Adrenal gland (tissue), 12 donors: ENCODE data around the gene DCUN1D2. TPM values are rescaled to one million over a fixed set of nuclear protein-coding genes. Genes with fewer than 3 reads are reported as not detected.

ENCODE experiments used
- DNase-seq, 7 donors: peaks; one replicate each; pipeline ENCODE4 v3.0.0-alpha.2; 2019 to 2020
- H3K27ac ChIP-seq, 5 donors: fragments of 200-600 bp; sonication (generic) in 4 of 5; 1 replicate in 3 of 5; 2 replicates in 2 of 5; pipeline versions ENCODE4 v1.5.1 to v1.8.0; 2016 to 2020; ENCODE audit warnings: mild to moderate bottlenecking in 1 of 5
- H3K27me3 ChIP-seq: fragments of 200-600 bp; 2 replicates; pipeline ENCODE4 v1.8.0; 2021
- H3K36me3 ChIP-seq, 2 donors: fragments of 200-600 bp; replicated peaks in 1 of 2; 1 replicate in 1 of 2; 2 replicates in 1 of 2; pipeline versions ENCODE4 v1.5.1 to v1.8.0; 2018 to 2022
- H3K4me1 ChIP-seq, 2 donors: fragments of 200-600 bp; replicated peaks in 1 of 2; 1 replicate in 1 of 2; 2 replicates in 1 of 2; pipeline versions ENCODE4 v1.5.1 to v1.8.0; 2018 to 2021
- H3K4me3 ChIP-seq, 4 donors: fragments of 200-600 bp; sonication (generic) in 3 of 4; one replicate each; pipeline ENCODE4 v1.5.1; 2016 to 2018
- H3K9me3 ChIP-seq, 3 donors: fragments of 200-600 bp; sonication (generic) in 1 of 3; replicated peaks in 1 of 3; 1 replicate in 2 of 3; 2 replicates in 1 of 3; pipeline versions ENCODE4 v1.5.1 to v1.8.0; 2016 to 2021
- POLR2A ChIP-seq, 2 donors: fragments of 450-650 bp; IDR thresholded peaks; one replicate each; pipeline ENCODE4 v1.6.1; 2017; ENCODE audit warnings: antibody characterized with exemption in 2 of 2, mild to moderate bottlenecking in 2 of 2, moderate library complexity in 1 of 2
- WGBS, 4 donors: extraction: QIAGEN DNeasy Blood & Tissue Kit in 2 of 4; methylation state at CpG; one replicate each; pipeline versions ENCODE4 v1.1.5 to v1.1.7; 2013 to 2017; 5-methylcytosine and 5-hydroxymethylcytosine counted together
- intact Hi-C, 2 donors: fragments of 100-400 bp; cut with DNase I; formaldehyde crosslinking; loops; one replicate each; pipeline versions ENCODE4 v1.14.1 to v1.15.0; 2022 to 2023
- polyA plus RNA-seq, 3 donors: library from polyadenylated mRNA; stranded (reverse); fragments of 200-250 nt in 2 of 3; fragments of 350-450 nt in 1 of 3; fragmentation: Illumina TruSeq in 1 of 3; extraction: RNeasy Lipid Tissue Mini Kit (QIAGEN cat#74804) in 1 of 3; gene quantifications; one replicate each; pipeline ENCODE4 v1.2.3, GENCODE V29; 2013 to 2014
- total RNA-seq, 9 donors: library from RNA; depleted of rRNA in 4 of 9; stranded (reverse); fragments of >200 nt in 4 of 9; fragments of 120-200 nt in 1 of 9; fragmentation: NEBNext Ultra II Directional in 1 of 9; extraction: Animal tissue kit (Norgen Biotek cat#: 25700) in 1 of 9; gene quantifications; one replicate each; pipeline versions ENCODE4 v1.1.0 to v1.2.4, GENCODE V29; 2013 to 2023
- TF ChIP-seq, protein P1 (sequence below), 6 experiments: fragments of 450-650 bp in 4 of 6; fragments of 200-600 bp in 2 of 6; sonication (generic) in 1 of 6; IDR thresholded peaks; 1 replicate in 5 of 6; 2 replicates in 1 of 6; pipeline versions ENCODE4 v1.5.1 to v1.8.0; 2016 to 2021; ENCODE audit warnings: antibody characterized with exemption in 6 of 6, mild to moderate bottlenecking in 2 of 6, moderate library complexity in 1 of 6
- donor health status: healthy with polysubstance abuse.
- donor health status: Bipolar disorder and iron deficiency.
- donor health status: DM: yes; HTN: yes; CAD: no.
- donor health status: DM: no; HTN: no; CAD: no.
- donor health status: DM: no; HTN: no; CAD: no.
- donor health status: DM: yes; HTN: yes; CAD: no.

Gene DCUN1D2
- total and polyA plus RNA-seq, 12 donors: 8.1 to 28.0 (median 18.8) TPM

DNA sequence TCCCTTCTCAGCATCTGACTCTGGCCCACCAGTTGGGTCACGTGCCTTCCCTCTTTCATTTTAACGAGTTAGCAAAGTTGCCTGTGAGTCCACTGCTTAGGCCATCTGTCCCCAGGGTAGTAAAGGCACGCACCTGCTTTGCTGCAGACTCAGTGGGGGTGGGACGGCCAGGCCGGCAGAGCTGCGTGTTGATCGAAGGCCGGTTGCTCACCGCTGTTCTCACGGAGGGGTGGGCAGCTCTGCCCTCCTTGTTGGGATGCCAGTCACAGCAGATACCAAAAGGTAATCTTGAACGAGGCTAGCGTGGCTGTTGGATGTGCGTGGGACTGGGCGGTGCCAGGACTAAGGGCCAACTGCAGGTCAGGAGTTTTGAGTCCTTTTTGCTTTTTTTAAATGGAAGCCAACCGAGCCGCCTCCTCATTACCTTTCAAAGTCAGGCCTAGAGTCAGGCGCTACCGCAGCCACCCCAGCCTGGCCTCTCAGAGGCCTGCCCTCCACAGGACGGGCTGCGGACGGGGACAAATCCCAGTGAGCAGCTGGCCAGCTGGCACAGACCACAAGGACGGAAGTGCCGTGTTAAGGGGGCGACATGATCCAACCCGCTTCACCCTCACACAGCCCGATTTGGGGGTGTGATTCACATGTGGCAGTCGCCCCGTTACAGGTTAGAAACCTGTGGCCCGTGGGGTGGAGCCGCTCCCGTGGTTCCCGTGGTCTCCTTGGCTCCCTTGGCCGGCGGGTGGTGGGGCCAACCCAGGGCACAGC, 57.8 kb downstream of the DCUN1D2 start:
- intact Hi-C loops: no loop called here
- WGBS, 4 donors: 89 to 96% (median 91%) methylated on average over 24 to 34 of the region's 34 CpGs
- no peaks in the 10 kb centered on the region for H3K9me3 ChIP-seq
- no peak for DNase-seq
- H3K4me1 ChIP-seq: no peaks in the 10 kb centered on the region
- H3K4me3 ChIP-seq: no peak overlapping the region
- no peak overlapping the region for H3K27ac ChIP-seq
- H3K36me3 ChIP-seq: no peaks in the 10 kb centered on the region
- no peak for TF ChIP-seq POLR2A (IDR thresholded peaks at IDR 0.05)
- TF ChIP-seq, protein P1, sequence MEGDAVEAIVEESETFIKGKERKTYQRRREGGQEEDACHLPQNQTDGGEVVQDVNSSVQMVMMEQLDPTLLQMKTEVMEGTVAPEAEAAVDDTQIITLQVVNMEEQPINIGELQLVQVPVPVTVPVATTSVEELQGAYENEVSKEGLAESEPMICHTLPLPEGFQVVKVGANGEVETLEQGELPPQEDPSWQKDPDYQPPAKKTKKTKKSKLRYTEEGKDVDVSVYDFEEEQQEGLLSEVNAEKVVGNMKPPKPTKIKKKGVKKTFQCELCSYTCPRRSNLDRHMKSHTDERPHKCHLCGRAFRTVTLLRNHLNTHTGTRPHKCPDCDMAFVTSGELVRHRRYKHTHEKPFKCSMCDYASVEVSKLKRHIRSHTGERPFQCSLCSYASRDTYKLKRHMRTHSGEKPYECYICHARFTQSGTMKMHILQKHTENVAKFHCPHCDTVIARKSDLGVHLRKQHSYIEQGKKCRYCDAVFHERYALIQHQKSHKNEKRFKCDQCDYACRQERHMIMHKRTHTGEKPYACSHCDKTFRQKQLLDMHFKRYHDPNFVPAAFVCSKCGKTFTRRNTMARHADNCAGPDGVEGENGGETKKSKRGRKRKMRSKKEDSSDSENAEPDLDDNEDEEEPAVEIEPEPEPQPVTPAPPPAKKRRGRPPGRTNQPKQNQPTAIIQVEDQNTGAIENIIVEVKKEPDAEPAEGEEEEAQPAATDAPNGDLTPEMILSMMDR (IDR thresholded peaks at IDR 0.05): no peak
- no peaks in the 10 kb centered on the region for H3K27me3 ChIP-seq

DNA sequence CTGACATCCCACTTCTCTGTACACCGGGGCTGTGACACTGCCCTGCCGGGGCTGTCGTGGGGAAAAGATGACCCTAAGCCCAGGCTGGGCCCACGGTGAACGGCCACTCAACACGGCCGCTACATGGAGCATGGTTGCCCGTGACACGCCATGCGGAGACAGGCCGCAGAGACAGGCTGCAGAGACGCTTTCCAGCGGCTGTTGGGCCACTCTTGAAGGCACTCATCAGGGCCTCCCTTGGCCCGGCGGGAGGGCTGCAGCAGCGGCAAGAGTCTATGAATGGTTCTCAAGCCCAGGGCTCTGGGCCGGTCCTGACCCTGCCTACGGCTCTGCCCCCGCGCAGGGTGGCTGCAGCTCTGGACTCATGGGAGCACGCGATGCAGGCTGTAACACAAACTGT, 59.3 kb downstream of the DCUN1D2 start:
- TF ChIP-seq, protein P1 (IDR thresholded peaks at IDR 0.05): no peak
- TF ChIP-seq POLR2A (IDR thresholded peaks at IDR 0.05): no peak
- Histone ChIP-seq H3K27me3 (no peaks in the 10 kb centered on the region), H3K27ac (no peak overlapping the region), H3K4me1 (no peaks in the 10 kb centered on the region), H3K9me3 (no peaks in the 10 kb centered on the region), H3K36me3 (no peaks in the 10 kb centered on the region), H3K4me3 (no peak overlapping the region)
- intact Hi-C loops: no loop called here
- WGBS, 4 donors: 91 to 98% (median 94%) methylated on average over 9 to 22 of the region's 22 CpGs
- no peak for DNase-seq

DNA sequence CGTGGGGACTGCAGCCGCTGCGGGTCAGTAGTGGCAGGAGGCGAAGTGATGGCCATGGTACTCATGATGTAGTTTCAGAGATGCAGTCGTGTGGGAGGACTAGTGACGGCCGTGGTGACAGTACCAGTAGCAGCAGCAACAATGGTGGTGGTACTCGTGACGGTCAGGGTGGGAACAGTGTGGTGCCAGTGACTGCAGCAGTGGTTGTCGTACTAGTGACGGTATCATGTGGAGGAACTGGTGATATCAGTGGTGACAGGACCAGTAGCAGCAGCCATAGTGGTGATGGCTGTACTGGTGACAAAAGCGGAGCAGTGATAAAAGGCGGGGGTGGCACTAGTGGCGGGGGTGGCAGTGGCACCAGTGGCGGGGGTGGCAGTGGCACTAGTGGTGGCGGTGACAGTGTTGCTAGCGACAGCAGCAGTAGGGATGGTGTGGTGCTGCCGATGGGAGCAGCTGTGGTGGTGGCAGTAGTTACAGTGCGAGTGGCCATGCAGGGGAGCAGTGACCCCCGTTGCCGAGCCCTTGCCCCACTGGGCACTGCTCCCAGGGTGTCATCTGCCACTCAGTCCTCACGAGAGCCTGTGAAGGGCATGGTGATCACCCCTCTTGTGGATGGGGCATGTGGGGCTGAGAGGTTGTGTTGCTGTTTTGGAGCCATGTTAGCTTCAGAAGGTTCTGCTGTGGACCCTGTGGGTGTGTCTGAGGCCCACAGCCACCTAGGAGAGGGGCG, 60.0 kb downstream of the DCUN1D2 start:
- H3K27ac ChIP-seq: no peak overlapping the region
- no peak overlapping the region for H3K4me3 ChIP-seq
- intact Hi-C loops: no loop called here
- no peak for DNase-seq
- 93 to 94% (median 94%) methylated on average over 20 to 23 of the region's 23 CpGs for WGBS, 4 donors
- H3K27me3 ChIP-seq: no peaks in the 10 kb centered on the region
- TF ChIP-seq, protein P1 (IDR thresholded peaks at IDR 0.05): no peak
- no peak for TF ChIP-seq POLR2A (IDR thresholded peaks at IDR 0.05)
- no peaks in the 10 kb centered on the region for H3K36me3 ChIP-seq
- no peaks in the 10 kb centered on the region for H3K4me1 ChIP-seq
- H3K9me3 ChIP-seq: no peaks in the 10 kb centered on the region

DNA sequence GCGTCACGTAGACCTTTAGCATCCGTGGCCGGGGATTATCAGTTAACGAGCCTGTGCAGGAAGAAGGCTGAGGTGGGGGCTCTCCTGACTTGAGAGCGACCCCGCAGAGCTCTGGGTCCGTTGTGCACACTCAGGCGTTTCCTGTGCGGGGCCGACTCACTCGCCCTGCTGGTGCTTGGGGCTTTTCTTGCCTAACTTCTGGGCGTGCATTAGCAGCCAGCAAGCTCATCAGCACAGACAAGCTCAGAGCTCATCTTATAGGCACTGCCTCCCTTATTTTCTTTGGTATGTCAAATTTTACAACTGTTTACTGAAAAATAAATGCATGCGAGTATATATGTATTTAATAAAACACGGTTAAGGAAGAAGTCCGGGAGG, 60.9 kb downstream of the DCUN1D2 start:
- H3K36me3 ChIP-seq: no peaks in the 10 kb centered on the region

More for the DNA sequence above, 60.9 kb downstream of the DCUN1D2 start:
- Histone ChIP-seq H3K4me3 (no peak overlapping the region), H3K9me3 (no peaks in the 10 kb centered on the region), H3K27me3 (no peaks in the 10 kb centered on the region), H3K4me1 (no peaks in the 10 kb centered on the region), H3K27ac (no peak overlapping the region)
- TF ChIP-seq, protein P1 (IDR thresholded peaks at IDR 0.05): no peak
- TF ChIP-seq POLR2A (IDR thresholded peaks at IDR 0.05): no peak
- DNase-seq: no peak
- WGBS, 4 donors: 81 to 88% (median 85%) methylated on average over 8 to 16 of the region's 16 CpGs
- intact Hi-C loops: no loop called here
